Eye (tissue), 1 donor: Measurements from ENCODE around the gene PLCL2.
"Not testable (repeated sequence)": the region's sequence is repeated elsewhere in the genome, so short reads cannot be mapped to it uniquely, and the experiment has no call there.

Experiments used
- DNase-seq: peaks from one replicate; pipeline ENCODE4 v3.0.0-alpha.2; 2015

PLCL2 gene

GRCh38 chr3:16978234-16978920, 93.6 kb downstream of the PLCL2 start:
- DNase-seq, result no peak

DNA sequence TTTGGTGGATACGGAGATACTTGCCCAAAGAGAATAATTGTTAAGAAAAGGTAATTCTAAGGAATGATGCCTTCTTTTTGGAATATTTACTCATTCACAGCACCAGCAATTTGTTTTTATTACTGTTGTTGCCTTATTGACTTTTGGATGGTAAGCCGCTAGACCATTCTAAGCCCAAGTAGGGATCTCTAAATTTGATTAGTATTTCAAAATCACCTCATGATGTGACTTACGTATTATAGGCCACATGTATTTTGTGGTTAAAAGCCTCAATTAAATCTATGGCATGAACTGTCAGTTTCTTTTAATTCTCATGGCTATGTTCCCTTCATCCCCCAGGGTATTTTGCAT, 94.1 kb downstream of the PLCL2 start:
- DNase-seq, result no peak

GRCh38 chr3:16979769-16980515, 95.2 kb downstream of the PLCL2 start:
- DNase-seq, result not testable (repeated sequence)

DNA sequence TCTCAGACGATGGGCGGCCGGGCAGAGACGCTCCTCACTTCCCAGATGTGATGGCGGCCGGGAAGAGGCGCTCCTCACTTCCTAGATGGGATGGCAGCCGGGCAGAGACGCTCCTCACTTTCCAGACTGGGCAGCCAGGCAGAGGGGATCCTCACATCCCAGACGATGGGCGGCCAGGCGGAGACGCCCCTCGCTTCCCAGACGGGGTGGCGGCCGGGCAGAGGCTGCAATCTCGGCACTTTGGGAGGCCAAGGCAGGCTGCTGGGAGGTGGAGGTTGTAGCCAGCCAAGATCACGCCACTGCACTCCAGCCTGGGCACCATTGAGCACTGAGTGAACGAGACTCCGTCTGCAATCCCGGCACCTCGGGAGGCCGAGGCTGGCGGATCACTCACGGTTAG, 95.8 kb downstream of the PLCL2 start:
- not testable (repeated sequence) for DNase-seq

- no peak for DNase-seq
Observed at GRCh38 chr3:16982460-16982859, 97.7 kb downstream of the PLCL2 start.

GRCh38 chr3:16985608-16986007, 100.9 kb downstream of the PLCL2 start:
- no peak for DNase-seq

DNA sequence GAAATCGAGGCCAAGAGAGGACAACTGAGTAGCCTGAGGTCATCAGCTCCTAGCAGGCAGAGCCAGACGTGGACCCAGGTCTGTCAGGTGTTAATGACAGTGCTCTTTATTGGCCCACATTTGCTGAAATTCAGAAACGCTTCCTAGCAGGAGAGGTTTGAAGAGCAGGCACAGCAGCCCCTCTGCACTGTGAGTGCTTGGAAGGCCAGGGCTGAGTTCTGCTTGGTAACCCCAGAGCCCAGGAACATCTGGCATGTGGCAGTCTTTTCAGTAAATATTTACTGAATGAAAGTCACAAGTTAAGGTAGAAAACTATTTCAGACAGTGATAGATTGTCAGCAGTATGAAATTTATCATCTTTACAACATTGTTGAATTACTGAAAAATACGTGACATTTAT, 102.4 kb downstream of the PLCL2 start:
- no peak for DNase-seq

DNA sequence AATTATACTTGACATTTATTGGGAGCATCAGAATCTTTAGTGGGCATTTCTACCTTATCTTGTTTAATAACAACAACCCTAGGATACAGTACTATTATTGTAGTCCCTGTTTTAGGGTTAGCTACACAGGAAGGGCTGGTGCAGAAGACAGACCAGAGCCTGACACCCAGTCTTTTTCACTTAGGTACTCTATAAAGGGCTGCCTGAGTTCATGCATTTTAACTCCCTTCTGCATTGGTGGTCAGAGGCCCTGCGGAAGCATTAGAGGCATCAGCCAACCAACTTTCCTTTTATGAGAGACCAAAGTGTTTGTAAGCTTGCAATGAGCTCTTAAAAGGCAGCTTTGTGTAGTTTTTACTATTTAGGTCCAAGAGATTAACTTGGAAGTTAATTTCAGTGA, 105.4 kb downstream of the PLCL2 start:
- DNase-seq, result no peak

- no peak for DNase-seq
Observed at GRCh38 chr3:16992198-16992597, 107.4 kb downstream of the PLCL2 start.

- no peak for DNase-seq
Observed at GRCh38 chr3:16993227-16993626, 108.5 kb downstream of the PLCL2 start.

GRCh38 chr3:16994854-16995525, 110.2 kb downstream of the PLCL2 start:
- peak; percentile 21 for DNase-seq

- no peak for DNase-seq
Observed at GRCh38 chr3:16995601-16996000, 110.8 kb downstream of the PLCL2 start.

DNA sequence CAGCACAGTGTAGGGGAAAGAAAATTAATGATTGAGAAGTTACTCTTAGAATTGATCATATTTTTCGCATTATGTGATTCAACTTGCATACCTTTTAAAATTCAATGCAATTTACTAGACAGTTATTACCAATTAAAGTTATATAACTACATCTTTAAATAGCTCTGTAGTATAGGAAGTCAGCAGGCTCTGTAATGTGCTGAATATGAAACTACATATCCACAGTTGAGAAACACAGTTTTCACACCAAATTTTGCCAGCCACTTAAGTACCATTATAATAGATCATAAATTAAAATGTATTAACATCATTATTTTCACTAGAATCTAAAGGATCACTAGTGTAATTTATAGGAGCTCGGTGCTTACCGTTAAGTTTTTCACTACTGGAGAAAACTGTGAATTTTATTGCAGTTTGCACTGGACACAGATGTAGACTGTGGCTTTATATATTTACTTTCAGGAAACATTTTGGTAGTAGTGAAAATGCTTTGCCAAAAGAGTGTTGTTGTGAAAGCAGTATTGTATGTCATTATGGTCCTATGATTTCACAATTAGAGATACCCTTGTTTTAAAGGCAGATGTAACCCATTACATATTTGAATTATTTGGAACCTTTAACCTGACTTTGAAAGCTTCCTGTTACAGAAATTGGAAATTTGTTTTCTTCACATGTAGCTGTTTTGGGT, 113.6 kb downstream of the PLCL2 start:
- DNase-seq, result no peak

GRCh38 chr3:16999161-16999560, 114.4 kb downstream of the PLCL2 start:
- no peak for DNase-seq

- no peak for DNase-seq
Observed at GRCh38 chr3:16999871-17000270, 115.1 kb downstream of the PLCL2 start.

DNA sequence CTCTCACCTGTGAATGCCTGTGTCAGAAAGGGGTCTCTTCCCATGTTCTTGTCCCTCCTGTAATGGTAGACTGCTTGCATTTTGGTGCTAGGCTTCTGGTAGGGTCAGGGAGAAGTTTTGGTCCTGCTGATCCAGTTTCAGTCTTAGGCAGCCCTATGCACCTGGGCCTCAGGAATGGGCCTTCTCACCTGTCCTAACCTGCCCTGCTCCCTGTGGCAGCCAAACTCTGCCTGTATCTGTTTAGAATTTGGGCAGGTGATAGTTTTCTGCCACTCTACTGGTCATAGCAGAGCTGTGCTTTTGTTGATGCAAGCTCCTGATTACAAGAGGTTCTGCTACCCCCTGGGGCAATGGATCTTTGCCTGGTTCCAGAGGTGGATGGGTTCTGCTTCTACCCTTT, 118.7 kb downstream of the PLCL2 start:
- no peak for DNase-seq

DNA sequence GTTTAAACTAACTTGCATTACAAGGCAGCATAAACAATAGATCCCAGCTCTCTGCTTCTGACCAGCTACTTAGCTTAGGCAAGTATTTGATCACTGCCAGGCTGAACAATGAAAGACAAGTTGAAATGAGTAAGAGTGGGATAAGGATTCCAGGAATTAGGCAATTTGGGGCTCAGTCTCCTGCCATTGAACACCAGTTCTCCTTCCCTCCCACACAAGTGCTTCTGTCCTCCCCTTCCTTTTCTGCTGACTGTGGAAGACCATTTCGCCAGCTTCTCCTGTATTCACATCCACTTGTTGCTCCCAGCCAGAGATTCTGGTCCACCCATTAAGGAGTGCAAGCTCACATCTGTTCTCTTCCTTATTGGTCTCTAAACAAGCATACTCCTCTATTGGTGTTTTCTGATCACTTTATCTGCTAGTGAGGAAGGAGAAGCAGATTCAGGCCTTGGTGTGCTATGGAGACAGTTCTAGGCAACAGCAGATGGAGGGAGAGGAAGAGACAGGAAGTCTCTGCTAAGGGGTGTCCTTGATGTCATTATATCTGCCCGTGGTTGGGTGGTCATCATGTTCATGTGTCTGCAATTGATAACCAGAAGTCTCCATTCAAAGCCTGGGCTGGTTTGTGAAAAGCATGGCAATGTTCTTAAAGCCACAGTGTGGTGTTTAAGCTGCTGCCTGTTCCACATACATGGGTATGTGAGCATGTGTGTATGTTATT, 121.5 kb downstream of the PLCL2 start:
- DNase-seq, result no peak

GRCh38 chr3:17007284-17007683, 122.5 kb downstream of the PLCL2 start:
- no peak for DNase-seq

GRCh38 chr3:17009826-17010225, 125.1 kb downstream of the PLCL2 start:
- DNase-seq, result no peak

DNA sequence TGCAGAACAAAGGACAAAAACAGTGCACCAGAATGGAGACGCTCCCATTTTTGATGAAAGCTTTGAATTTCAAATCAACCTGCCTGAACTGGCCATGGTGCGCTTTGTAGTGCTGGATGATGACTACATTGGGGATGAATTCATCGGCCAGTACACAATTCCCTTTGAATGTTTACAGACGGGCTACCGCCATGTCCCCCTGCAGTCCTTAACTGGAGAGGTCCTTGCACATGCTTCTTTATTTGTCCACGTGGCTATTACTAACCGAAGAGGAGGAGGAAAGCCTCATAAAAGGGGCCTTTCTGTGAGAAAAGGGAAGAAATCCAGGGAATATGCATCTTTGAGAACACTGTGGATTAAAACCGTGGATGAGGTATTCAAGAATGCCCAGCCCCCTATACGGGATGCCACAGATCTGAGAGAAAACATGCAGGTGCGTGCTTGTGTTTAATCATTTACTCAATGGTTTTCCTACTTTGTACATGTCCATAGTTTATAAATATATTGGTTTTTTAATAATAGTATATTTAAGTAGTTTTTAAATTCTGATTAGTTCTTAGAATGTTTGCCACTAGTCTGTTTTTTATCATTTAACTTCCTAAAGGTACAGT, 127.1 kb downstream of the PLCL2 start:
- no peak for DNase-seq

DNA sequence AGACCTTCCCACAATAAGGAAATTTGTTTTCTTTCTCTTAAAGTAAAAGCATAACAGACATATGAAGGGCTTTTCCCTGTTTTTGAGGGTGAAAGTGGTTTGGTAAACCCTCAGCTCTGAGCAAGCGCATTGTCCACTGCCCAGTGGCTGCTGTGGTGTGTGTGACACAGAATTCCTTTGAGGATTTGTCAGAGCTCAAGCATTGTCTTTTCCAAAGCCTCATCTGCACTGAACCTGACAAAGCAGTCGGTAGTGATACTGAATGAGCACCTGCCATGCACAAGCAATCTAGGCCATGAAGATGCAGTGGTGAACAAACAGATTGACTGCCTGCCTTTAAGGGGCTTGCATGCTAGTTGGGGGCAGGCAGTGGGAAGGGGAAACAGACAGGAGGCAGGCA, 128.3 kb downstream of the PLCL2 start:
- DNase-seq, result peak; percentile 75

GRCh38 chr3:17013571-17013970, 128.8 kb downstream of the PLCL2 start:
- no peak for DNase-seq
